GM12878 (cell line): ENCODE measurements around the gene P2RX2.

Experiments used
- CREM ChIP-seq: IDR thresholded peaks from 2 replicates; pipeline ENCODE4 v1.6.1; 2014; ENCODE audit warnings: antibody characterized with exemption, low read depth
- CTCF ChIP-seq, 3 experiments: IDR thresholded peaks in 2 of 3; conservative IDR thresholded peaks in 1 of 3; 2 replicates each; pipeline ENCODE4 v1.5.1; 2011; ENCODE audit warnings: low read depth in 3 of 3, low read length in 3 of 3, mild to moderate bottlenecking in 3 of 3, control low read depth in 2 of 3, moderate library complexity in 2 of 3, inconsistent platforms in 1 of 3, mixed read lengths in 1 of 3; ENCODE audit not compliant: control insufficient read depth in 2 of 3, insufficient read depth in 1 of 3; ENCODE audit errors: extremely low read depth in 1 of 3
- EP300 ChIP-seq, 2 experiments: fragments of 150-350 bp in 1 of 2; IDR thresholded peaks; 2 replicates each; pipeline ENCODE4 v1.6.1; 2011 to 2012; ENCODE audit warnings: low read depth in 2 of 2, low read length in 2 of 2, borderline replicate concordance in 1 of 2, improper control_type of control experiment in 1 of 2, inconsistent platforms in 1 of 2; ENCODE audit not compliant: control insufficient read depth in 1 of 2
- RAD21 ChIP-seq: IDR thresholded peaks from 2 replicates; pipeline ENCODE4 v1.6.1; 2011; ENCODE audit warnings: mild to moderate bottlenecking, low read depth, low read length, moderate library complexity; ENCODE audit not compliant: insufficient read depth
- TBL1XR1 ChIP-seq: IDR thresholded peaks from 2 replicates; pipeline ENCODE4 v1.6.1; 2012; ENCODE audit warnings: low read depth, low read length, improper control_type of control experiment
- USF2 ChIP-seq: IDR thresholded peaks from 2 replicates; pipeline ENCODE4 v1.6.1; 2011; ENCODE audit warnings: low read depth, low read length, improper control_type of control experiment, borderline replicate concordance
- TF ChIP-seq, protein P1 (sequence below): IDR thresholded peaks from 2 replicates; pipeline ENCODE4 v1.6.1; 2012; ENCODE audit warnings: low read depth, low read length, improper control_type of control experiment
- TF ChIP-seq, protein P2 (sequence below): IDR thresholded peaks from 2 replicates; pipeline ENCODE4 v1.6.1; 2011; ENCODE audit warnings: borderline replicate concordance, low read depth, mild to moderate bottlenecking, moderate library complexity, low read length; ENCODE audit not compliant: insufficient read depth, poor library complexity, severe bottlenecking

GRCh38 chr12:132634411-132634990 lies 15.9 kb downstream of the P2RX2 start:
- TF ChIP-seq RAD21 (no peak), EP300 (IDR thresholded peaks at IDR 0.05; ENCODE audit: borderline replicate concordance in 1 of 2, control insufficient read depth in 1 of 2, low read depth in 2 of 2, low read length in 2 of 2) (no peak), USF2 (no peak), CREM (no peak), CTCF (IDR thresholded peaks at IDR 0.05 in 2 of 3, conservative IDR thresholded peaks at IDR 0.05 in 1 of 3; ENCODE audit: control insufficient read depth in 2 of 3, extremely low read depth in 1 of 3, insufficient read depth in 1 of 3, low read depth in 3 of 3, low read length in 3 of 3) (no peak), TBL1XR1 (no peak)
- TF ChIP-seq, protein P1, sequence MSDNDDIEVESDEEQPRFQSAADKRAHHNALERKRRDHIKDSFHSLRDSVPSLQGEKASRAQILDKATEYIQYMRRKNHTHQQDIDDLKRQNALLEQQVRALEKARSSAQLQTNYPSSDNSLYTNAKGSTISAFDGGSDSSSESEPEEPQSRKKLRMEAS, result no peak
- TF ChIP-seq, protein P2, sequence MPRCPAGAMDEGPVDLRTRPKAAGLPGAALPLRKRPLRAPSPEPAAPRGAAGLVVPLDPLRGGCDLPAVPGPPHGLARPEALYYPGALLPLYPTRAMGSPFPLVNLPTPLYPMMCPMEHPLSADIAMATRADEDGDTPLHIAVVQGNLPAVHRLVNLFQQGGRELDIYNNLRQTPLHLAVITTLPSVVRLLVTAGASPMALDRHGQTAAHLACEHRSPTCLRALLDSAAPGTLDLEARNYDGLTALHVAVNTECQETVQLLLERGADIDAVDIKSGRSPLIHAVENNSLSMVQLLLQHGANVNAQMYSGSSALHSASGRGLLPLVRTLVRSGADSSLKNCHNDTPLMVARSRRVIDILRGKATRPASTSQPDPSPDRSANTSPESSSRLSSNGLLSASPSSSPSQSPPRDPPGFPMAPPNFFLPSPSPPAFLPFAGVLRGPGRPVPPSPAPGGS, result no peak
